Right cardiac atrium (tissue), 5 donors: Measurements from ENCODE around the gene GSTO1. TPM values are rescaled to one million over a fixed set of nuclear protein-coding genes. Genes with fewer than 3 reads are reported as not detected.

Source experiments
- ATAC-seq, 2 donors: fragments of 200-7000 bp; cut with Tn5 transposase; one replicate each; pipeline versions ENCODE4 v1.8.0 to v1.9.1; 2020; ENCODE audit warnings: moderate library complexity in 2 of 2, mild to moderate bottlenecking in 1 of 2
- DNase-seq, 3 donors: peaks; one replicate each; pipeline ENCODE4 v3.0.0-alpha.2; 2020
- H3K27ac ChIP-seq: one replicate; pipeline ENCODE4 v1.5.1; 2013; ENCODE audit warnings: mild to moderate bottlenecking, low read length, control low read depth, moderate library complexity
- H3K27me3 ChIP-seq: one replicate; pipeline ENCODE4 v1.6.1; 2013; ENCODE audit not compliant: control insufficient read depth, insufficient read depth
- H3K4me1 ChIP-seq: one replicate; pipeline ENCODE4 v1.6.1; 2013; ENCODE audit warnings: low read length; ENCODE audit not compliant: control insufficient read depth, insufficient read depth
- H3K4me3 ChIP-seq: one replicate; pipeline ENCODE4 v1.5.1; 2013; ENCODE audit warnings: low read length, control low read depth
- H3K9me3 ChIP-seq: one replicate; pipeline ENCODE4 v1.6.1; 2013; ENCODE audit warnings: low read length; ENCODE audit not compliant: control insufficient read depth
- WGBS: extraction: QIAGEN DNeasy Blood & Tissue Kit; methylation state at CpG from one replicate; pipeline ENCODE4 v1.1.7; 2013; 5-methylcytosine and 5-hydroxymethylcytosine counted together
- intact Hi-C, 4 donors: fragments of 100-400 bp; cut with DNase I; formaldehyde crosslinking; loops; one replicate each; pipeline versions ENCODE4 v1.11.0 to v1.14.0; 2022 to 2023
- polyA plus RNA-seq: library from polyadenylated mRNA; stranded (reverse); fragments of 200-250 nt; gene quantifications from one replicate; pipeline ENCODE4 v1.2.3, GENCODE V29; 2013
- total RNA-seq, 4 donors: library from RNA; stranded (reverse); fragmentation: NEBNext Ultra II Directional; extraction: Animal tissue kit (Norgen Biotek cat#: 25700); gene quantifications; one replicate each; pipeline ENCODE4 v1.2.1, GENCODE V29; 2021
- donor health status: healthy with polysubstance abuse.
- donor health status: DM: no; HTN: yes; CAD: no.
- donor health status: DM: no; HTN: no; CAD: no.
- donor health status: DM: no; HTN: yes; CAD: no; lungs with severe emphysema.
- donor health status: DM: yes; HTN: yes; CAD: no.

GSTO1 gene
- total and polyA plus RNA-seq, 5 donors = 164 to 351 (median 208) TPM

- peak overlapping the region; percentile 87 for H3K27ac ChIP-seq
- ATAC-seq (no peak), DNase-seq (no peak)
- H3K27me3 ChIP-seq = no peaks in the 10 kb centered on the region
- intact Hi-C loops = loop anchor here in 3 of 4 donors (5.0 kb wide), 2 partner anchors 33 to 48 kb away; partner anchors contain the start of genes ITPRIP (in 2 of the 3) and CFAP58 (in 1 of the 3)
- H3K4me3 ChIP-seq = no peak overlapping the region
- H3K9me3 ChIP-seq = no peaks in the 10 kb centered on the region
- 87% methylated on average over 4 of the region's 4 CpGs for WGBS
- peaks cover 29% of the 10 kb centered on the region for H3K4me1 ChIP-seq
Measured at GRCh38 chr10:104304356-104304745, 49.7 kb downstream of the GSTO1 start.

DNA sequence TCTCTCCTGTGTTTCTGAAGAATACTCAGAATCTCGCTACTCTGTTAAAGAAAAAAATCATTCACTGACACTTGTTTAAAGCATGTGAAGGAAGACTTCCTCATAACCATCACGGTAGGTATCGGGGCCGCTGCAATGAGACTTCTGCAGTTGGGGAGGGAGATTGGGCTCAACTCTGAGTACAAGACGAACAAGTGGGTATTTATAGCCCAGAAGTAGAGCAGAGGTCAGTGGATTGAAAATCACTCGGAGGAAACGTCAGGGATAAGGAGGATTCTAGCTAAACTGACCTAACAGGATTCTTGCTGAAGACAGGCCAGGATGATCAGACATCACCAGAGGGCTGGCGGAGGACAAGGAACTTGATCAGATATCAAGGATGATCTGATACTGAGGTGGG is 50.2 kb downstream of the GSTO1 start:
- Histone ChIP-seq H3K9me3 (no peaks in the 10 kb centered on the region), H3K27ac (peak overlapping the region; percentile 89), H3K27me3 (no peaks in the 10 kb centered on the region), H3K4me3 (no peak overlapping the region), H3K4me1 (peaks cover 25% of the 10 kb centered on the region)
- intact Hi-C loops = loop anchor here in 3 of 4 donors (5.0 kb wide), 3 partner anchors 32 to 47 kb away; partner anchors contain the start of genes ITPRIP (in 2 of the 3) and CFAP58 (in 1 of the 3)
- DNase-seq (no peak), ATAC-seq (no peak)
- 38% methylated on average over 8 of the region's 8 CpGs for WGBS

DNA sequence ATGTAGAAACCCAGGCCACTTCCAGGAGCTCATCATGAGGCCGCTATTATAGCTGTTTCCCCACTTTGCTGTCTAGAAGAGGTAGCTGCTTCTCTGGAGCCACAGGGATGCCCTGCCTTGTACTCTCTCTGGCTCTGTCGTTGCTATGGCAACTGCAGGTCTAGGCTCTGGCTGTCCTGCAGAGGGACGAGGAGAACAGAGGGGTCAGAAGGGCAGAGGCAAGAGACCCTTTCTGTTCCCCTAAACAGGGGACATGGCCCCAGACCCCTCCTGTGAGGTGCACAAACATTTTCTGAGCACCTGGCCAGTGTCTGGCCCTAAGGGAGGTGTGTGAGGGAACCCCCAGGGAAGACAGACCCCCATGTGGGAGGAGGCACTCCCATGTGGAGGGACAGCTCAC is 52.2 kb downstream of the GSTO1 start:
- H3K27ac ChIP-seq = peak overlapping the region; percentile 77
- H3K9me3 ChIP-seq = no peaks in the 10 kb centered on the region

GRCh38 chr10:104307576-104308438 is 53.1 kb downstream of the GSTO1 start:
- peak in 1 of 2 donors; percentile 3 for ATAC-seq
- H3K4me1 ChIP-seq = peaks cover 33% of the 10 kb centered on the region

More for the DNA sequence above, 52.2 kb downstream of the GSTO1 start:
- DNase-seq (no peak), ATAC-seq (no peak)
- 71% methylated on average over 3 of the region's 3 CpGs for WGBS
- Histone ChIP-seq H3K4me3 (no peak overlapping the region), H3K4me1 (peaks cover 28% of the 10 kb centered on the region), H3K27me3 (no peaks in the 10 kb centered on the region)
- intact Hi-C loops = loop anchor here in 1 of 4 donors (5.0 kb wide), 1 partner anchor 40 kb away; no protein-coding TSS in a partner anchor

GRCh38 chr10:104308439-104308903 is 53.8 kb downstream of the GSTO1 start:
- peaks cover 34% of the 10 kb centered on the region for H3K4me1 ChIP-seq
- H3K27me3 ChIP-seq = no peaks in the 10 kb centered on the region
- intact Hi-C loops = loop anchor here in 1 of 4 donors (5.0 kb wide), 1 partner anchor 39 kb away; no protein-coding TSS in a partner anchor
- ATAC-seq = no peak
- 75% methylated on average over 4 of the region's 4 CpGs for WGBS
- peak overlapping the region; percentile 12 for H3K27ac ChIP-seq
- no peak overlapping the region for H3K4me3 ChIP-seq
- DNase-seq = no peak
- H3K9me3 ChIP-seq = no peaks in the 10 kb centered on the region

More at GRCh38 chr10:104307576-104308438, 53.1 kb downstream of the GSTO1 start:
- 62% methylated on average over 10 of the region's 10 CpGs for WGBS
- no peak for DNase-seq
- Histone ChIP-seq H3K27me3 (no peaks in the 10 kb centered on the region), H3K9me3 (no peaks in the 10 kb centered on the region), H3K27ac (peak overlapping the region; percentile 77), H3K4me3 (no peak overlapping the region)
- intact Hi-C loops = loop anchor here in 1 of 4 donors (5.0 kb wide), 1 partner anchor 39 kb away; no protein-coding TSS in a partner anchor

GRCh38 chr10:104309980-104310978 is 55.6 kb downstream of the GSTO1 start:
- H3K27ac ChIP-seq = peak overlapping the region; percentile 89
- H3K4me3 ChIP-seq = no peak overlapping the region
- peak; percentile 87 to 90 (median 90) for DNase-seq
- H3K9me3 ChIP-seq = no peaks in the 10 kb centered on the region
- H3K27me3 ChIP-seq = no peaks in the 10 kb centered on the region
- WGBS = 47% methylated on average over 15 of the region's 15 CpGs
- intact Hi-C loops = loop anchor here in 2 of 4 donors (5.0 kb wide), 1 partner anchor 37 kb away; no protein-coding TSS in a partner anchor
- peak; percentile 88 to 90 for ATAC-seq
- peaks cover 28% of the 10 kb centered on the region for H3K4me1 ChIP-seq

DNA sequence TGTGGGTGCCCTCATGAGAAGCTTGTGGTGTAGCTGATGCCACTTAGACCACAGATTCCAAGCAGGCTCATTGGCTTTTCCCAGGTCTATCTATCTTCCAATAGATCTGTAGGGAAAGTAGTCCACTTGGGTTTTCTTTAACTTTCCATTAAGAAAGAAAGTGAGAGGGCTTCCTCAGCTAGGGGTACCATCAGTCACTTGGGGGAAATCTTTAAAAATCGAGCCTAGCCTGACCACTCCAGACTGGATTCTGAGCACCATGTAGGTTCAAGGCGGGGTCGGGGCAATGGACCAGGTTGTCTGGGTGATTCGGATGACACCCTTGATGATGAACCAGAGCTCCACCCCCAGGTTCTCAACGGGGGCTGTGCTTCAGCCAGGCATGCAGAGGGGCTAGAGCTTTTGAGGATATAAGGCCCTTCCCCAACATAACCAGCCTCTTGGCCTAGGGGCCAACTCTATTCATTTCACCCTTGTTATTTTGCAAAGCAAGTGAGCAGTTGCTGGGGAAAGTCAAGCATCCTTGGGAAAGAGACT is 56.6 kb downstream of the GSTO1 start:
- peaks cover 24% of the 10 kb centered on the region for H3K4me1 ChIP-seq
- 81% methylated on average over 5 of the region's 5 CpGs for WGBS
- ATAC-seq = no peak
- no peaks in the 10 kb centered on the region for H3K27me3 ChIP-seq
- H3K9me3 ChIP-seq = no peaks in the 10 kb centered on the region
- H3K4me3 ChIP-seq = no peak overlapping the region
- no peak for DNase-seq
- intact Hi-C loops = loop anchor here in 1 of 4 donors (5.0 kb wide), 1 partner anchor 36 kb away; no protein-coding TSS in a partner anchor
- peak overlapping the region; percentile 89 for H3K27ac ChIP-seq

- no peak overlapping the region for H3K4me3 ChIP-seq
- H3K4me1 ChIP-seq = peaks cover 45% of the 10 kb centered on the region
- intact Hi-C loops = loop anchor here in 1 of 4 donors (5.0 kb wide), 1 partner anchor 32 kb away; no protein-coding TSS in a partner anchor
- DNase-seq = no peak
- no peak overlapping the region for H3K27ac ChIP-seq
- no peaks in the 10 kb centered on the region for H3K9me3 ChIP-seq
- 82% methylated on average over 43 of the region's 43 CpGs for WGBS
- H3K27me3 ChIP-seq = no peaks in the 10 kb centered on the region
- ATAC-seq = no peak
Measured at GRCh38 chr10:104314591-104315485, 60.1 kb downstream of the GSTO1 start.

- H3K4me1 ChIP-seq = peaks cover 42% of the 10 kb centered on the region
- 96% methylated on average over 22 of the region's 22 CpGs for WGBS
- no peak overlapping the region for H3K27ac ChIP-seq
- DNase-seq = no peak
- H3K4me3 ChIP-seq = no peak overlapping the region
- H3K27me3 ChIP-seq = no peaks in the 10 kb centered on the region
- H3K9me3 ChIP-seq = no peaks in the 10 kb centered on the region
- no peak for ATAC-seq
- intact Hi-C loops = no loop called here
Measured at GRCh38 chr10:104315486-104315921, 60.8 kb downstream of the GSTO1 start.
